ENCODE data around the gene CYCS. TPM values are rescaled to one million over a fixed set of nuclear protein-coding genes. Genes with fewer than 3 reads are reported as not detected.

Gene CYCS
- total RNA-seq, 1 donor from 2014 or later = 709 TPM

GRCh38 chr7:25105911-25106310 lies 19.1 kb downstream of the CYCS start:
- peaks cover 4% of the 10 kb centered on the region for H3K4me1 ChIP-seq
- no peaks in the 10 kb centered on the region for H3K36me3 ChIP-seq
- H3K27me3 ChIP-seq (ENCODE audit: low read depth) = no peaks in the 10 kb centered on the region
- H3K4me3 ChIP-seq = no peak overlapping the region
- intact Hi-C loops (cut with micrococcal nuclease) = no loop called here
- H3K9me3 ChIP-seq (replicated peaks) = no peaks in the 10 kb centered on the region
- H3K27ac ChIP-seq (replicated peaks) = no peak overlapping the region
- TF ChIP-seq CTCF (IDR thresholded peaks at IDR 0.05; ENCODE audit: borderline replicate concordance) = no peak
- no peak for DNase-seq

DNA sequence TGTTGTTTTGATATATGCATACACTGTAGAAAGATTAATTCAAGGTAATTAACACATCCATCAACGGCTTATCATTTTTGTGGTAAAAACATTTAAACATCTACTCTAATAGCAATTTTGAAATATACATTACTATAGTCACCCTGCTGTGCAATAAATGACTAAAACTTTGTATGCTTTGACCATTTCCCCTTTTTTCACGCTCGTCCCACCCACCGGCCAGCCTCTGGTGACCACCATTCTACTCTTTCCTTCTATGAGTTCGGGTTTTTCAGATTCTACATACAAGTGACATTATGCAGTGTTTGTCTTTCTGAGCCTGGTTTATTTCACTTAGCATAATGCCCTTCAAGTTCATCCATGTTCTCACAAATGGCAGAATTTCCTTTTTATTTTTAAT lies 21.3 kb downstream of the CYCS start:
- Histone ChIP-seq H3K27me3 (ENCODE audit: low read depth) (no peaks in the 10 kb centered on the region), H3K4me3 (no peak overlapping the region), H3K36me3 (no peaks in the 10 kb centered on the region), H3K4me1 (no peaks in the 10 kb centered on the region), H3K9me3 (replicated peaks) (no peaks in the 10 kb centered on the region), H3K27ac (replicated peaks) (no peak overlapping the region)
- TF ChIP-seq CTCF (IDR thresholded peaks at IDR 0.05; ENCODE audit: borderline replicate concordance) = no peak
- no peak for DNase-seq
- intact Hi-C loops (cut with micrococcal nuclease) = no loop called here

DNA sequence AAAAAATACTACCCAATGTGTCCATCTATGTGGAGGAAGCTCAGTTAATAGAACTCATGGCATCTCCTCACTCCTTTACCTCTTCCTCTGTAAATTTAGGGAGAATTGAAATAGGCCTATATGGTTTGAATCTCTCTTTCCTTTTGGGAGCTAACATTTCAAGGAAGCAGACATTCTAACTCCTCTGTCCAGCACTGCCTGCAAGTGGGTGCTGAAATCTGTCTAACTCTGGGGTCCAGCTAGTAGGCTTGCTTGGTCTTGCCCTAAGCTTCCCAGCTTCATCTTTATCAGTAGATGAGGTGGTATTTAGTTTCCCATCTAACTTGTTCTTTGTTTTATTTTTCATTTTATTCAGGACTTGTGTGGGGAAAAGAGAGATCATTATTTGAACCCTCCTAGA lies 23.2 kb downstream of the CYCS start:
- intact Hi-C loops (cut with micrococcal nuclease) = no loop called here
- Histone ChIP-seq H3K27me3 (ENCODE audit: low read depth) (no peaks in the 10 kb centered on the region), H3K4me1 (no peaks in the 10 kb centered on the region), H3K27ac (replicated peaks) (no peak overlapping the region), H3K36me3 (no peaks in the 10 kb centered on the region), H3K4me3 (no peak overlapping the region), H3K9me3 (replicated peaks) (no peaks in the 10 kb centered on the region)
- no peak for DNase-seq
- no peak for TF ChIP-seq CTCF (IDR thresholded peaks at IDR 0.05; ENCODE audit: borderline replicate concordance)

DNA sequence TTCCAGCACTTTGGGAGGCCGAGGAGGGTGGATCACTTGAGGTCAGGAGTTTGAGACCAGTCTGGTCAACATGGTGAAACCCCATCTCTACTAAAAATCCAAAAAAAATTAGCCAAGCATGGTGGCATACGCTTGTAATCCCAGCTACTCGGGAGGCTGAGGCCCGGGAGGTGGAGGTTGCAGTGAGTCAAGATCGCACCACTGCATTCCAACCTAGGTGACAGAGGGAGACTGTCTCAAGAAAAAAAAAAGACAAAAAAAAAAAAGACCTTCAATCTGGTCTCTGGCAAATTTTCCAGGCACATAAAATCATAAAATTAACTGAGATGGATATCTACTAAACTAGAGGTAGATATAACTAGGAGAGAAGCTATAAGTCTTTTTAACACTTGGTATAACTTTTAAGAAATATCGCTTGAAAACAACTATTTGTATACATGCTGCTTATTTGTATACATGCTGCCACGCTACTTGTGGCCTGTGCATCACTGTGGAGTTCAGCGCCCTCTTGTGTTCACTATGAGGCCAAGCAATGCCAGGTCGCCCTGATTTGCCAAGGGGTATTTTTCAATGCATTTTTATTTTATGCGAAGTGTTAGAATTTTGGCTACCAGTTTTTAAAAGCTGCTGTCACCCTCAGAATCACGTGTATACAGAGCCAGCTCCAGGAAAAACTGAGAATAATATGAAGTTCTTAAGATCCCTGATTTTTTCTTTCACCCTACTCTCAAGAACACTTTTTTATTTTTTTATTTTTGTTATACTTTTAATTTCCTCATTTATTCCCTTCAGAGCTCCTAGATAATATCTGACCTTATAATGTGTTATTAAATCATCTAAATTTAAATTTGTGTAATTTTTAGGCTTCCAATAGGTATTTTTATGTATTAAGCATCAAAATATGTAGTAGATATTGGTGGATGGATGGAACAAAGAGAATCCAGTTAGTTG lies 26.7 kb downstream of the CYCS start:
- Histone ChIP-seq H3K4me1 (peaks cover 3% of the 10 kb centered on the region), H3K27me3 (ENCODE audit: low read depth) (no peaks in the 10 kb centered on the region), H3K36me3 (no peaks in the 10 kb centered on the region), H3K9me3 (replicated peaks) (peaks cover 4% of the 10 kb centered on the region), H3K4me3 (no peak overlapping the region), H3K27ac (replicated peaks) (no peak overlapping the region)
- TF ChIP-seq CTCF (IDR thresholded peaks at IDR 0.05; ENCODE audit: borderline replicate concordance) = peak; percentile 90
- DNase-seq = no peak
- intact Hi-C loops (cut with micrococcal nuclease) = no loop called here

GRCh38 chr7:25095516-25096345 lies 29.3 kb downstream of the CYCS start:
- Histone ChIP-seq H3K9me3 (replicated peaks) (peaks cover 4% of the 10 kb centered on the region), H3K36me3 (no peaks in the 10 kb centered on the region), H3K4me3 (no peak overlapping the region), H3K27me3 (ENCODE audit: low read depth) (no peaks in the 10 kb centered on the region), H3K4me1 (peaks cover 3% of the 10 kb centered on the region), H3K27ac (replicated peaks) (no peak overlapping the region)
- intact Hi-C loops (cut with micrococcal nuclease) = no loop called here
- no peak for TF ChIP-seq CTCF (IDR thresholded peaks at IDR 0.05; ENCODE audit: borderline replicate concordance)
- no peak for DNase-seq

Data from left ventricle myocardium inferior (tissue), 1 donor.